ENCODE measurements around the gene AK9.

GRCh38 chr6:109483735-109484057 is 207.3 kb downstream of the AK9 start:
- TF ChIP-seq EZH2 (IDR thresholded peaks at IDR 0.05) (no peak), POLR2AphosphoS5 (IDR thresholded peaks at IDR 0.05; ENCODE audit: borderline replicate concordance, low read depth, low read length) (no peak), FOXP2 (optimal IDR thresholded peaks at IDR 0.05; ENCODE audit: control extremely low read depth, extremely low read length, insufficient read depth) (no peak)

Measured in SK-N-MC (cell line).